ENCODE results near the gene FAM200C. TPM values are rescaled to one million over a fixed set of nuclear protein-coding genes. Genes with fewer than 3 reads are reported as not detected.

Gene FAM200C
- total RNA-seq, 1 donor, result 4.7 TPM

GRCh38 chr5:160363211-160363610 is 36.6 kb downstream of the FAM200C start:
- no peak overlapping the region for H3K4me3 ChIP-seq (ENCODE audit: low read depth, low read length)
- no peak for TF ChIP-seq CTCF (IDR thresholded peaks at IDR 0.05; ENCODE audit: insufficient read depth, low read depth, low read length)
- DNase-seq (ENCODE audit: low read depth), result no peak

- DNase-seq (ENCODE audit: low read depth), result no peak
- no peak for TF ChIP-seq CTCF (IDR thresholded peaks at IDR 0.05; ENCODE audit: insufficient read depth, low read depth, low read length)
- H3K4me3 ChIP-seq (ENCODE audit: low read depth, low read length), result no peak overlapping the region
These were observed 38.1 kb downstream of the FAM200C start for GRCh38 chr5:160361624-160362228.

GRCh38 chr5:160360310-160360709 is 39.5 kb downstream of the FAM200C start:
- no peak for DNase-seq (ENCODE audit: low read depth)
- no peak for TF ChIP-seq CTCF (IDR thresholded peaks at IDR 0.05; ENCODE audit: insufficient read depth, low read depth, low read length)
- no peak overlapping the region for H3K4me3 ChIP-seq (ENCODE audit: low read depth, low read length)

GRCh38 chr5:160359816-160360215 is 40.0 kb downstream of the FAM200C start:
- TF ChIP-seq CTCF (IDR thresholded peaks at IDR 0.05; ENCODE audit: insufficient read depth, low read depth, low read length), result no peak
- DNase-seq (ENCODE audit: low read depth), result no peak
- H3K4me3 ChIP-seq (ENCODE audit: low read depth, low read length), result no peak overlapping the region

- no peak for DNase-seq (ENCODE audit: low read depth)
- no peak overlapping the region for H3K4me3 ChIP-seq (ENCODE audit: low read depth, low read length)
- no peak for TF ChIP-seq CTCF (IDR thresholded peaks at IDR 0.05; ENCODE audit: insufficient read depth, low read depth, low read length)
These were observed 40.6 kb downstream of the FAM200C start for GRCh38 chr5:160359242-160359641.

GRCh38 chr5:160357861-160358411 is 41.9 kb downstream of the FAM200C start:
- DNase-seq (ENCODE audit: low read depth), result no peak
- no peak for TF ChIP-seq CTCF (IDR thresholded peaks at IDR 0.05; ENCODE audit: insufficient read depth, low read depth, low read length)

GRCh38 chr5:160357394-160357793 is 42.5 kb downstream of the FAM200C start:
- TF ChIP-seq CTCF (IDR thresholded peaks at IDR 0.05; ENCODE audit: insufficient read depth, low read depth, low read length), result no peak

More at GRCh38 chr5:160357861-160358411, 41.9 kb downstream of the FAM200C start:
- H3K4me3 ChIP-seq (ENCODE audit: low read depth, low read length), result no peak overlapping the region

More at GRCh38 chr5:160357394-160357793, 42.5 kb downstream of the FAM200C start:
- no peak for DNase-seq (ENCODE audit: low read depth)
- H3K4me3 ChIP-seq (ENCODE audit: low read depth, low read length), result no peak overlapping the region
